Activated CD4-positive, CD25-positive, alpha-beta regulatory T cell treated with anti-CD3 and anti-CD28 coated beads, Interleukin-2, amount 50 U/mL, for 16 hours (primary cell): ENCODE results near the gene CTTNBP2.

ENCODE experiments used
- DNase-seq: peaks from one replicate; pipeline ENCODE4 v3.0.0-alpha.2; 2020; ENCODE audit warnings: low read depth, low spot score

Gene CTTNBP2

DNA sequence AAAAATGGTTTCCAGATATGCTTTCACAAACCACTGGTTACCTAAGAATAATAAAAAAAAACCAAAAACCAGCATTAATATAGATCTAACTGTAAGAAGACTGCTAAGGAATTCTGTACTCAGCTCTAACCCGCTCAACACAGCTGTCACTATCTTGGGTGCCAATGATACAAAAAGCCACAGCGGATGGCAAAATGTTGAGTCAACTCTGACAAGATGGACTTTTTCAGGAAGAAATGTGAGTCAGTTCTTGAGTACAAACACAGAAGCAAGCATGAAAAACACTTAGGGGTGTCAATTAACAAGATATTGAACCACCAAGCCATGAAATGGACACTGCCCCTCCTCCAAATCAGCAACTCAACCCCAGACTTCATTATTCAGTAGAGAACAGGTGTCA, 55.0 kb downstream of the CTTNBP2 start:
- DNase-seq = no peak

DNA sequence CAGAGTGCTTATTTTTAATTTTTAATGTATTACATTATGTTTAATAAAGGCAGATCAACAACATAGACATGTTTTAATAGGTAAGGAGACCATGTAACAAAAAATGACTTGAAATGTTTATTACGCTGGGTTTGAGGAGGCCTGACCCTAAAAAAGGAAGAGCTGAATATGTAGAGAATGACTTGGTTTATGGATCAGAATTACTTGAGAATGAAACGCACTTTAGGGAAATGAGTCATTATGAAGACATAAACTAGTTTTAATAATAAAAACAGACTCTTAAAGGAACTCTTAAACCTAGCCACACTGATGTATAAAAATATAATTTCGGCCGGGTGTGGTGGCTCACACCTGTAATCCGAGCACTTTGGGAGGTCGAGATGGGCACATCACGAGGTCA, 56.5 kb downstream of the CTTNBP2 start:
- DNase-seq = no peak

DNA sequence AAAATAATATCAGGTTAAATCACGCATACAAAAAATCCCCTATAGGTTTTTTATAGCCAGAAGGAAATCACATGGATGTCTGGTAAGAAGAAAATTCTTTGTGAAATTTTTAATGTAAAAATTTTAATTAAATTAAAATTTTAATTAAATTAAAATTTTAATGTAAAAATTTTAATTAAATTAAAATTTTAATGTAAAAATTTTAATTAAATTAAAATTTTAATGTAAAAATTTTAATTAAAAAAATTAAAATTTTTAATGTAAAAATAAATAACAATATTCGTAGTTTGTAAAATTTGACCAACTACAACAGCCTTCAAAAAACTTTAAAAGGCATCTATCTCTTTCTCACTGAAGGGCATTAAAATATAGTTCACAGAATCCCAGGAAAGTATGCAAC, 61.5 kb downstream of the CTTNBP2 start:
- no peak for DNase-seq

DNA sequence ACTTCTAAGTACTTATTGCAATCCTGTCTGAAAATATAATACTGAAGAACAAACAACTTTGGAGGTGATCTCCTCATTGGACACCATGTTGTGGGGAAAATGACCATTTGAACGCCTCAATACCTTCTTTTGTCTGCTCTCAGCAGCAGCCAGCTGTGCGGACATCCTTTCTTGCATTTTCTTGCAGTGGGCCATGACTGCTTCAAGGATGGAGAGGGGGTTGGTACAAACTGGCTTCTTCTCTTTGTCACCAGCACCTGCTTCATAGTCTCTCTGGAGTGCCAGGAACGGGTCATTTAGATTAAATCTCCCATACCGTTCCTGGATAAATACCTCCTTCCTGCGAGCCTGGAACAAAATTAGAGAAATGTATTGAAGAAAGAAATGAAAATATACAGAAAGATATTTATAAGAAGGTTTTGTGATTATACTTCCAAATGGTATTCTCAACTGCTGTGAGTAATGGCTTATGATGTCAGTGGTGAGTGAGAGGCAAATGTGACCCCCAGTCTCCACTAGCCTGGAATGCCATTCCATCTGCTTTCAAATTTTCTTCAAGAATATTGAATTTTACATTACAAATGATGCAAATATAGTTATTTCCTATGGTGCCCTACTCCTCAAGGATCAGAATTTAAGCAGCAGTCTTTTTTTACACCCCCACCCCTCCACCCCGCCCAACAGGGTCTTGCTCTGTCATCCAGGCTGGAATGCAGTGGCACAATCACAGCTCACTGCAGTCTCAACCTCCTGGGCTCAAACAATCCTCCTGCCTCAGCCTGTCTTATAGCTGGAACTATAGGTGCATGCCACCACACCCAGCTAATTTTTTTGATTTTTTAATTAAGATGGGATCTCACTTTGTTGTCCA, 62.4 kb downstream of the CTTNBP2 start:
- no peak for DNase-seq

DNA sequence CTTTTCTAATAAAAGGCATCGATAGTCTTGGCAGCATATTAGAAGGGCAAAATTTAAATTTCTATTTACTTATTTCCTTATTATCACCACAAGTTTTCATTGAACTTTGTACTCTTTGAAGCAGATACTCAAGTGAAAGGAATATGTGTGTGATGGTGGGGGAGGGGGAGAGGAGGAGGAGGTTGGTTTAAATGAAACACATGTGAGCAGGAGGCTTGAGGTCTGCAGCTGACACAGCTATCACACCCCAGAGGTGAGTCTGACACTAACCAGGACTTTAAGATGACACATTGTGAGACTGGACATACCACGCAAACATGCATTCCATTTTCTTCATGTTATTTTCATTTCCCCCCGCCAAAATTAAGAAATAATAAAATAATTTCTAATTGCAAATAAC, 63.3 kb downstream of the CTTNBP2 start:
- DNase-seq = no peak

DNA sequence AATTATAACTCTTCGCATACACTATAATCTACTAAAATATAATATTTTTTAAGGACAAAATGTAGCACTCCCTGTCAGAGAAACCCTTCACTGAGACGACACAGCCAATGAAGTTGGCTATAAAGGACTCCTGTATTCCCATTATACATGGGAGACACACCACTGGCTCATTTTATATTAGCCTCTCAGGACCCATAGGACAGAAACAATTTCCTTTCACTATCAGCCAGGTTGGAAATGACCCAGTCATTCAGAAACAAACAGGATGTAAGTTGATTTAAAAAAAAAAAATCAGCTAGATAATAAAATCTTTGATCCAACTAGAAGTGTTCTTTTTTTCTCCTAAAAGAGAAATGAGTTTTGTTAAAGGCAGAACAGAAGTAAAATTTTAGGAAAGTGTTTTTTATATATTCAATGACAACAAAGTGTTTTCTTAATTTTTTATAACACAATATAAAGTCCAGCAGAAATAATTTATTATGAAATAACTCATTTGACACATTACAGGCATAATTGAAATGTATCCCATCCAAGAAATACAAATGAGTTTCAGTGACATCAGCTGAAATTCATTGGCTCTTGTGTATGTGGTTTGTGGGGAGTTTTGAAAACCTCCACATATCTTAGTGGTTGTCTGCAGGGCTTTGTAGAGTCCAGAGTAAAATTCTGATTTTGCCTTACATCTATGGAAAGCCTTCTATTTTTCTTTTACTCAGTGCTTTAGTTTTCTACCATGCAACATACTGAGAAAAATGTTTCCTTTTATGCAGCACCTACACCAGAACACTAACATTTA, 64.1 kb downstream of the CTTNBP2 start:
- no peak for DNase-seq

DNA sequence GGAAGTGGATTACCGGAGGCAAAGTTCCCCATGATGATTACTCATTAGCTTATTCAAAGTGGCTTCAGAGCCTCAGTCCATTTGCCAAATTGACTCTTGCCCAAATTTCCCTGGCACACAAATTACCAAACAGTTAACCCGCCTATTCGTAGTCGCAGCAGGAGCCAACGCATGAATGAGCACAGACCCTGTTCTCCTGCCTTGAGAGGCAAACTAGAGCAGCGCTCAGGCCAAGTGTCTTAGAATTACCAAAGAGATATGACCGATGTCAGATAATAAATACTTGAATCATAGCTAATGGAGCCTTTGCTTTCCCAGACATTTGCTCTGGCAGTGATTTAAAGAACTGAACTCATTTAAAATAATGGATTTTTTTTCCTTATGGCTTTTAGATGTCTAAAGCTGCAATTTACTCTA, 64.9 kb downstream of the CTTNBP2 start:
- no peak for DNase-seq

DNA sequence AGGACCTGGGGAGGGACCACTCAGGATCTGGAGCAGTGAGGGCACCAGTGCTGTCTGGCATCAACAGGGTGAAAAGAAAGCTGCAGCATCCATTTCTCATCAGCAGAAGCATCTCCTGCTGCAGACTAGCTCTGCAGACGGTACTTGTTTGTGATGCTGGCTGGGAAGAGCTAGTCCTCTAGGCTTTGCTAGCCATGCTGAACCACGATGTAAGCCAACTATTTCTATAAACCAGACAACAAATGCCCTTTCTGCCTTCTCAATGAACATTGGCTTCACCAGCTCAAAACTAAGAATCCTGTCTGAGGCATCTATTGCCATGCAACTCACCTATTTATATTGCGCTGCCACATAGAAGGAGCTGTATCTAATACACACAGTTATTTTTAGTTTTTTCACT, 65.6 kb downstream of the CTTNBP2 start:
- DNase-seq = no peak

DNA sequence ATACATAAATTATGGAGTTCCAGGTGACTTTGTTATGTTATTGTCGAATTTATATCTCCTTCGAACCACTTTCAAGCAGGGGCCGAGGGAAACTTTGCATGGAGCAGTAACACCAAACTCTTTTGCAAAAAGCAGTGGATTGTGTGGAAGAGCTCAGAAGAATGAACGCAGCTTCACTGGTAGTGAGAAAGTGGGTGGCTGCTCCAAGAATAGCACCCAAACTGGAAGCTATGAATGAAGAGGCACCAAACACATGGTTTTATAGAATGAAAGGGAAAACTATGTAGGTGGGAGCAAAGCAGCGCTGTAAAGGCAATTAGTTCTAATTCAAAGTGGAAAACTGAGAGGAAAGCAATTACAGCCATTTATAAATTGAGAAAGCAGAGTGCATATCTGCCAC, 67.2 kb downstream of the CTTNBP2 start:
- DNase-seq = no peak

DNA sequence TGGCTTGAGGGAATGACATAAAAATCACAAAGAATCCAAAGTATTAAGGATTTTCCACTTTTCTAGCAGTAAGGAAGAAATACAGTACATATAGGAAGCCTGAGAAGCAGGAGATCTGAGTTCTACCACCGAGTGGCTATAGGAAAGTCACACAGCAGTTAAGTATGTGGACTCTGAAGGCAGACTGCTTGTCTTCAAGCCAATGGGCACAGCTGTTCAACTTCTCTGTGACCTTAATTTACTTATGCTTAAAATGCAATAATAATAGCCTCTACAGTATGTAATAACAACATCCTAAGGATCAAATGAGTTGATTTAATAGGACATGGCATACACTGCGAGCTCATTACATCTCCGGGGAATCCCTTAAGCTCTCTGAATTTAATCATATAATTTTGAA, 68.0 kb downstream of the CTTNBP2 start:
- no peak for DNase-seq

DNA sequence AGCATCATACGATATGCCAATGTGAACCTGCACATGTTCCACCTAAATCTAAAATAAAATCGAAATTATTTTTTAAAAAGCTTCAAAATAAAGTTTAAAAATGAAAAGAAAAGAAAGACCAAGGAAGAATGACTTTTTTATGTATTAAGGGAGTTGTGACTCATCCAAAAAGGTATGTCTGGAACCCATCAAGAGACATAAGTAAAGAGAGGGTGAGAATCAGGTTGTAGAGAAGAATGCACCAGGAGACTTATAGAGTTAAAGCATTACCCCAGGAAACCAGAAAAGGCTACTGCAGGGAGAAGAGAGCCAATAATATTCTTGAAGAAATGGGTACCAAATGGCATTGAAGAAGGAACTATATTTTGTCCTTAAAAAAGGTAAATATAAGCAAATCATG, 69.8 kb downstream of the CTTNBP2 start:
- no peak for DNase-seq

DNA sequence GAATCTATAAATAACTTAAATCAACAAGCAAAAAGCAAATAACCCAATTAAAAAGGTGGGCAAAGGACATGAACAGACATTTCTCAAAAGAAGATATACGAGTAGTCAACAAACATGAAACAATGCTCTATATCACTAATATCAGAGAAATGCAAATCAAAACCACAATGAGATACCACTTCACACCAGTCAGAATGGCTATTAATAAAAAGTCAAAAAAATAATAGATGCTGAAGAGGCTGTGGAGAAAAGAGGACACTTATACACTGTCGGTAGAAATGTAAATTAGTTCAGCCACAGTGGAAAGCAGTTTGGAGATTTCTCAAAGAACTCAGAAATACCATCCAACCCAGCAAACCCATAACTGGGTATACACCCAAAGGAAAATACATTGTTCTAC, 70.6 kb downstream of the CTTNBP2 start:
- no peak for DNase-seq

DNA sequence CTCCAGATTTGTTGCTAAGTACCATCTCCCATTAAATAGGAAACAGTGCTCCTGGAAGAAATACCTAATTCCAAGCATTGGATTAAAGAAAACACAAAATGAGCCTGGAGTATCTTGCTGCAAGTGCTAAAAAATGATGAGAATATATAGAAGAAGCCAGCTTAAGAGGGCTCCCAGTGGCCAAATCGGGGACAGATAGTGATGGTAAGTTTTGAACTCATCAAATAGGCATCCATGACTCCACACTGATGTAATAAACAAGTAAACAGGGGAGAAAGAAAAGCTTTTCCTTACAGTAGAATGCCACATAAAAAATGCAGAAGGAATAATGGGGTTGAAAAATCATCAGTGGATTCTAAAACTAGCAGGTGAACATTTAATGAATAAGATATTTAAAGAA, 72.4 kb downstream of the CTTNBP2 start:
- DNase-seq = no peak

DNA sequence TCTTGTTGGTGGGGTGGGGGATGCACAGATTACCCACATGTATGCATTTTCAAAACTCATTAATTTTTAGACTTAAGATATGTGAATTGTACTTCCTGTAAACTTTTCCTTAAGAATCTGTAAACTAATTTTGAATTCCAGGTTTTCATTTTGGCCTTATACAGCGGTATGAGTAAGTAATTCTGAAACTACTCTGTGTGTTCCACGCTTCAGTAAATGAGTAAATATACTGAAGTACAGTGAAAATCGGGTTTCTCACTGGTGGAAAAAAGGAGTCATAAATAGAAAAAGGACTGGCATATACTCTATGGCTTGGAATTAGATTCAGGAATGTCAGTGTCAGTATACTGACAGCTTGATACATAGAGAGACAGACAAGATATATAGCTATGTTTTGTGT, 72.8 kb downstream of the CTTNBP2 start:
- DNase-seq = no peak

DNA sequence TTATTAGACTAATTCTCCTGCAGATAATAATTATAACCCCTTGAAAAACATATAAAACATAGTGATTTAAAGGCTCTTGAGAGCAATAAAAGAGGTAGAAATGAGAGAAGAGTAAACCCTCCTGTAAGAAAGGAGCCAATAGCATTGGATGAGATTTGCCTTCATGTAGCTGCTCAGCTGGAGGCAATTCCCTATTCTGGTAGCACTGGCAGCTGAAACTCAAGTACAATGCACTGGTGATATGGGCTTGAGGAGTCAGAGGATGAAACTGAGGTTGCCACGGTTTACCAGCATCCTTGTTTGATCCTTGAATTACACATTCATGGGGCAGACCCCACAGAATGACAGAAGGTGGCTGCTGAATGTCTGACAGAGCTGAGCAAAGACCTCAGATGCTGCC, 76.4 kb downstream of the CTTNBP2 start:
- no peak for DNase-seq

DNA sequence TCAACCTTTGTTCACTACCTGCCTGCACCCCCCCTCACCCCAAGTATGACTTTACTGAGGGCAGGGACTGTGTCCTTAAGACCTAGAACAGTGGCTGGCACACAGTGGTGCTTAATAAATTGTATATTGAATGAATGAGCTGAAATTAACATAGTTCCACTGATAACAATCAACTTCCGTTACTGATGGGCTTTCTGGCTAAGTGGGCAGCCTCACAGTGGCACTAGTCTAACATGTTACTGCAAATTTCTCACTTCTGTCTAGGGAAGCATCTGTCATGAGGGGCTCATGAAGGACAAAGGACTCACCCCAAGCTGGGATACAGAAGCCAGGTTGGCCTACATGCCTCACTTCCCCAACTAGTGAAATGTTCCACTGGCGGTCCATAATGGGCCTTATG, 79.3 kb downstream of the CTTNBP2 start:
- DNase-seq = no peak

DNA sequence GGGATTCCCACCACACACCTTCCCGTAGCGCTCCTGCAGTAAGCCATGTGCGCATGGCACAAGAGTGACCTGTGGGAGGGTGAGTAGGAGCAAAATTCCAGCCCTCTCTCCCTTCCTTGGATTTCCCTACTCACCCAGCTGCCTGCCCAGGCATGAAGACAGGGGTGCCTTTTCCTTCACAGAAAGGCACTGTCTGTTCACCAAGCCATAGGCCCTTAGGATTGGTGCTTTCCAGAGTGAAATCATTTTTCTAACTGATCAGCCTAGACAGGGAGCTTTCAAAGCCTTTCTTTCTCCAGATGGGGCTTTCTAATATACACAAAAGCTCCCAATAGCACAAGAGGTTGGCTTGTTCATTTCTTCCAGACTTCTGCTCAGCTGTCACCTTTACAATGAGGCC, 79.7 kb downstream of the CTTNBP2 start:
- no peak for DNase-seq

DNA sequence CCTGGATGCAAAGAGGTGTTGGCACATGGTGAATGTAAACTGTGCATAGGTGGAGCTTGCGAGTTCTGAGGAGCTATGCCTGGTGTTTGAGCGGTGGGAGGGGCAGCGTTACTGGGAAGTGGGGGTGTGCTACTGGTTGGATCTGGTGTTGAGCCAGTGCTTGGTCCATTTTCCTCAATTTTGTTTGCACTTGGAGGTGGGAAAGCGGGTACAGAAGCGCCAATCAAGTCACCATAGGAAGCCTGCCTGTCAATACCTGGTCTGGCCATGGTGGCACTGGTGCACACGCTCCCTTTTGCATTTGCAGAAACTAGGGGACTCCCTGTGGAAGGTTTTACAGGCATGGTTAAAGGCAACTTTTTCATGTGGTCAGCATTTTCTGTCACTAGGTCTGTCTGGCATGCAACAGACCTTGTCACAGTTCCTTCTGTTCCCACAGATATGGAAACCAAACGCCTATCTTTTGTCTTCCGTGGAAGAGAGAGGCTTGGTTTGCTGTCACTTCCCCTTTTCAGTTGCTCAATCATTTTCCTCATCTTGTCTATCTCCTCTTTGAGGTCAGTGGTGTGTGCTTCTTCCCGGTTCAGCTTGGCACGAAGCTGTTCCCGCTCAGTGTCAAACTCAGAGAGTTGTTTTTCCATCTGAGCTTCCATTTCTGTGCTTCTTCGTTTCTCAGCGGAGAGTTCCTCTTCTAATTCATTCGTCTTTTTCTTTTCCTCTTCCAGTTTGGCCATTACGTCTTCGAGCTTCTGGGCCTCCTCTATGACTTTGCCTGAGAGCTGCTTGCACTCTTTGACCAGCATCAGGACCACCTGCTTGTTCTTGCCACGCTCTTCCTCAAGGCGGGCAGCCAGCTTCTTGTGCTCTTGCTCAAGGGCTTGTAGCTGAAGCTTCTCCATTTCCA, 81.1 kb downstream of the CTTNBP2 start:
- DNase-seq = no peak

DNA sequence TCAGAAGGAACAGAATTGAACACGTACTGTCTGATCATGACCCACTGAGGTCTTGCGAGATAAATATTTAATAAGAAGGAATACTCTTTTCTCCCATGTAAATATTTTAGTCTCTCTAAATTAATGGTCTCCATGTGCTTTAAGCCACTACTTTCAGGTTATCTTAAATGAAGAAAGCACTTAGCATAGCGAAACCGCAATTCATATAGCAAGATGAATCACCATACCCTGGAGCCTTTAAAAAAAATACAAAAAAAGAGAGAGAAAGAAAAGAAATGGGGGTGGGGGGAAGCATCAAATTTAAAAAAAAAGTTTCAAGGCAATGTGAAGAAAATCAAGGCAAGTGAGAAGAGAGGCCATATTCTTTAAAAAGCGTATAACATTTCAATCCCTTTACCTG, 82.5 kb downstream of the CTTNBP2 start:
- DNase-seq = no peak

DNA sequence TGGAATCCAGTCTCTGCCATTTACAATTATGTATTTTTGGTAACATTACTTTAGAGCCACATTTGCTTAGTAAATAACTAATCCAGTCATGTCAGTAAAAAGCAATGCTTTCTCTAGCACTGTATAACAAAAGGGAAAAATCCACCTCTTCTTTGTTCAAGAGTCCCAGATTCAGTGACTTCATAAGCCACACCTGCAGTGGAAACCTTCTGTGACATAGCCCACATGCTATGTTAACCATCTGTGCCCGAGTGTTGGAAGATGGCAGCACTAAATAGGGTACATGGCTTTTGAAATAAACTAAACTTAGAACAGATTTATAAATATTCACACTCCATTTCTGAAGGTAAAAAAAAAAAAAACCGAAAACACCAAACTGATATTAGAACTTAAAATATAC, 83.0 kb downstream of the CTTNBP2 start:
- DNase-seq = no peak

DNA sequence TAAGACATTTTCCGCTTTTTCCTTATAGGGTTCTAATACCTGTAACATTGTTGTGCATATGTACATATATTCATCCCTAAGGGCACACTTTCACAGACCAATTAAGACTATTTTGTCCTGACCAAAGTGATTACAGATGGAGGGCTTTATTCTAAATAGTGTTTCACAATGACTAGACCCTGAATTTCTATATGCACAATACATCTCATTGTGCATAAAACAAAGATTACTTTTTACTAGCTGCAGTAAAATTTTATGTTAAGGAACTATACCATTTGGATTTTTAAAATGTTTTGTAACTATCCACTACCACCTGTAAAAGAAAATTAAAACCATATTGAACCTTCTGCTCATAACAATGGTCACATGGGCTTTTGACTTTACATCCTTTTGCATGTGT, 87.8 kb downstream of the CTTNBP2 start:
- DNase-seq = no peak

DNA sequence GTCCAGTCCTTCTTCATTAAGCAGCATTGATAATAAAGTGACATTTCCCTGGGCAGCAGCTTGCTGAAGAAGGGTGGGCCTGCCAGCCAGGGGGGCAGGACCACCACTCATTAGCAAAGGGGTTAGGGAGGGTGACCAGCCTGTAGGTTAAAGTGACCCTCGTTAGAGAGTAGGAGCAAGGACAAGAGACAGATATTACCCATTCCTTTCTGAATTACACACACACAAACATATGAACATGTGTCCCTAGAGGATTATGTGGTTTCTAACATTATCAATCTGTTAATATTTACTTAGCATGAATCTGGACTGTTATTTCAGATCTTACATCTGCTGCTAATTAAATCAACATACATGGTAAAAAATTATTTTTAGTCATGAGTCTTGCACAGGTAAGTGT, 88.9 kb downstream of the CTTNBP2 start:
- DNase-seq = no peak
